ENCODE results near the gene C1S. TPM values are rescaled to one million over a fixed set of nuclear protein-coding genes. Genes with fewer than 3 reads are reported as not detected.
"Not testable (repeated sequence)": the region's sequence is repeated elsewhere in the genome, so short reads cannot be mapped to it uniquely, and the experiment has no call there.

Gene C1S
- total RNA-seq, 1 experiment from 2014 or later: 1.9 TPM

DNA sequence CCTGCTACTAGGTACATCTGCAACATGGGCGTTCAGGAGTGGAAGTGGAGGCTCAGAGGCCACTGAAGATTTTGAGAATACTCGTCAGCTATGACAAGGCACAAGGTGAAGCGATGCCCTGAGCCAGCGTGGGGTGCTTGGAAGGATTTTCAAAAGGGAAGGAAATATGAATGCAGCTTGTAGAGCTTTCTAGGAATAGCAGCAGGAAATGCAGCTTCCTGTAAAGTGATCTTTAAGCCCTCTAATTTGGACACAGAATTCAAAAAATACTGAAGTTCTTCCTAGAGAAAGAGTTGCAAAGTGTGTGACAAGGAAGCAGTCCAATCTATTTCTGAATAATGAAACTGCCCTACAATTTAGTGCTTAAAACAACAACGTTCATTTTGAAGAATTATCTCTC, 13.2 kb upstream of the C1S start:
- no peak overlapping the region for H3K4me3 ChIP-seq (ENCODE audit: low read depth, low read length, poor library complexity, severe bottlenecking)
- no peaks in the 10 kb centered on the region for H3K4me1 ChIP-seq (ENCODE audit: insufficient read depth, low read length, poor library complexity, severe bottlenecking)
- no peak overlapping the region for H3K27ac ChIP-seq (ENCODE audit: low read depth, low read length, poor library complexity, severe bottlenecking)
- CTCF ChIA-PET: no interaction called here
- H3K27me3 ChIP-seq (replicated peaks; ENCODE audit: insufficient read depth, low read depth, low read length, poor library complexity): peaks cover 3% of the 10 kb centered on the region
- no peaks in the 10 kb centered on the region for H3K9me3 ChIP-seq (ENCODE audit: low read depth, low read length, poor library complexity, severe bottlenecking)
- intact Hi-C loops (cut with micrococcal nuclease; ENCODE audit: unreplicated experiment): no loop called here
- POLR2A ChIA-PET (ENCODE audit: low non-redundant PET): no interaction called here
- no peak for DNase-seq (ENCODE audit: low spot score)
- H3K36me3 ChIP-seq (ENCODE audit: insufficient read depth, low read length, poor library complexity, severe bottlenecking): no peaks in the 10 kb centered on the region
- no peak for TF ChIP-seq EZH2 (IDR thresholded peaks at IDR 0.05; ENCODE audit: borderline replicate concordance, low read depth, low read length, poor library complexity, severe bottlenecking)
- TF ChIP-seq, protein P1, sequence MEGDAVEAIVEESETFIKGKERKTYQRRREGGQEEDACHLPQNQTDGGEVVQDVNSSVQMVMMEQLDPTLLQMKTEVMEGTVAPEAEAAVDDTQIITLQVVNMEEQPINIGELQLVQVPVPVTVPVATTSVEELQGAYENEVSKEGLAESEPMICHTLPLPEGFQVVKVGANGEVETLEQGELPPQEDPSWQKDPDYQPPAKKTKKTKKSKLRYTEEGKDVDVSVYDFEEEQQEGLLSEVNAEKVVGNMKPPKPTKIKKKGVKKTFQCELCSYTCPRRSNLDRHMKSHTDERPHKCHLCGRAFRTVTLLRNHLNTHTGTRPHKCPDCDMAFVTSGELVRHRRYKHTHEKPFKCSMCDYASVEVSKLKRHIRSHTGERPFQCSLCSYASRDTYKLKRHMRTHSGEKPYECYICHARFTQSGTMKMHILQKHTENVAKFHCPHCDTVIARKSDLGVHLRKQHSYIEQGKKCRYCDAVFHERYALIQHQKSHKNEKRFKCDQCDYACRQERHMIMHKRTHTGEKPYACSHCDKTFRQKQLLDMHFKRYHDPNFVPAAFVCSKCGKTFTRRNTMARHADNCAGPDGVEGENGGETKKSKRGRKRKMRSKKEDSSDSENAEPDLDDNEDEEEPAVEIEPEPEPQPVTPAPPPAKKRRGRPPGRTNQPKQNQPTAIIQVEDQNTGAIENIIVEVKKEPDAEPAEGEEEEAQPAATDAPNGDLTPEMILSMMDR (conservative IDR thresholded peaks at IDR 0.05; ENCODE audit: low read depth, low read length): no peak
- BruUV-seq (replicated peaks): no TSS peak

DNA sequence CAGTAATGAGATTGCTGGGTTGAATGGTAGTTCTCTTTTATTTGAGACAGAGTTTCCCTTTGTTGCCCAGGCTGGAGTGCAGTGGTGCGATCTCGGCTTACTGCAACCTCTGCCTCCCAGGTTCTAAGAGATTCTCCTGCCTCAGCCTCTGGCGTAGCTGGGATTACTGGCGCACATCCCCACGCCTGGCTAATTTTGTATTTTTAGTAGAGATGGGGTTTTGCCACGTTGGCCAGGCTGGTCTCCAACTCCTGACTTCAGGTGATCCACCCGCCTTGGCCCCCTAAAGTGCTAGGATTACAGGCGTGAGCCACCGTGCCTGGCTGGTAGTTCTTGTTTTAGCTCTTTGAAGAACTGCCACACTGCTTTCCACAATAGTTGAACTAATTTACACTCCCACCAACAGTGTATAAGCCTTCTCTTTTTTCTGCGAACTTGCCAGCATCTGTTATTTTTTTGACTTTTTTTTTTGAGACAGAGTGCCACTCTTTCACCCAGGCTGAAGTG, 11.0 kb upstream of the C1S start:
- H3K4me3 ChIP-seq (ENCODE audit: low read depth, low read length, poor library complexity, severe bottlenecking); H3K9me3 ChIP-seq (ENCODE audit: low read depth, low read length, poor library complexity, severe bottlenecking); H3K27ac ChIP-seq (ENCODE audit: low read depth, low read length, poor library complexity, severe bottlenecking); BruUV-seq (replicated peaks); H3K4me1 ChIP-seq (ENCODE audit: insufficient read depth, low read length, poor library complexity, severe bottlenecking); intact Hi-C loops (cut with micrococcal nuclease; ENCODE audit: unreplicated experiment); CTCF ChIA-PET; DNase-seq (ENCODE audit: low spot score); H3K36me3 ChIP-seq (ENCODE audit: insufficient read depth, low read length, poor library complexity, severe bottlenecking): not testable (repeated sequence)
- POLR2A ChIA-PET (ENCODE audit: low non-redundant PET): interaction anchor here (0.6 kb wide), 1 partner anchor 1736 kb away, joined by 5 read pairs; no protein-coding TSS in a partner anchor
- H3K27me3 ChIP-seq (replicated peaks; ENCODE audit: insufficient read depth, low read depth, low read length, poor library complexity): peaks cover 14% of the 10 kb centered on the region

DNA sequence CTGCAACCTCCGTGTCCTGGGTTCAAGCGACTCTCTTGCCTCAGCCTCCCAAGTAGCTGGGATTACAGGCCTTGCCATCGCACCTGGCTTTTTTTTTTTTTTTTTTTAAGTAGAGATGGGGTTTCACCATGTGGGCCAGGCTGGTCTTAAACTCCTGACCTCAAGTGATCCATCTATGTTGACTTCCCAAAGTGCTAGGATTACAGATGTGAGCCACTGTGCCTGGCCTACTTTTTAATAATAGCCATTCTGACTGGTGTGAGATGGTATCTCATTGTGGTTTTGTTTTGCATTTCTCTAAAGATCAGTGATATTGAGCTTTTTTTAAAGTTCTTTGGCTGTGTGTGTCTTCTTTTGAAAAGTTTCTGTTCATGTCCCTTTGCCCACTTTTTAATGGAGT, 10.5 kb upstream of the C1S start:
- POLR2A ChIA-PET (ENCODE audit: low non-redundant PET); DNase-seq (ENCODE audit: low spot score); intact Hi-C loops (cut with micrococcal nuclease; ENCODE audit: unreplicated experiment); CTCF ChIA-PET; H3K27ac ChIP-seq (ENCODE audit: low read depth, low read length, poor library complexity, severe bottlenecking); BruUV-seq (replicated peaks); H3K4me3 ChIP-seq (ENCODE audit: low read depth, low read length, poor library complexity, severe bottlenecking); H3K36me3 ChIP-seq (ENCODE audit: insufficient read depth, low read length, poor library complexity, severe bottlenecking); H3K9me3 ChIP-seq (ENCODE audit: low read depth, low read length, poor library complexity, severe bottlenecking); H3K4me1 ChIP-seq (ENCODE audit: insufficient read depth, low read length, poor library complexity, severe bottlenecking): not testable (repeated sequence)
- peaks cover 14% of the 10 kb centered on the region for H3K27me3 ChIP-seq (replicated peaks; ENCODE audit: insufficient read depth, low read depth, low read length, poor library complexity)

DNA sequence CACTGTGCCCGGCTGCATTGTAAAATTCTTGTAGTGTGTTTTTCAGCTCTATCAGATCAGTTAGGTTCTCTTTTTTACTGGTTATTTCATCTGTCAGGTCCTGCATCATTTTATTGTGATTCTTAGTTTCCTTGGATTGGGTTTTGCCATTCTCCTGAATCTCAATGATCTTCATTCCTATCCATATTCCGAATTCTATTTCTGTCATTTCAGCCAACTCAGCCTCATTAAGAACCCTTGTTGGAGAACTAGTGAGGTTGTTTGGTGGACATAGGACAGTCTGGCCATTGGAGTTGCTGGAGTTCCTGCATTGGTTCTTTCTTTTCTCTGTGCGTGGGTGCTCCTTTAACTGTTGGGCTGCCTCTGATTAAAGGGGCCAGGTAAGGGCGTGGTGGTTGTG, 5.6 kb upstream of the C1S start:
- Histone ChIP-seq H3K4me3 (ENCODE audit: low read depth, low read length, poor library complexity, severe bottlenecking) (no peak overlapping the region), H3K4me1 (ENCODE audit: insufficient read depth, low read length, poor library complexity, severe bottlenecking) (no peaks in the 10 kb centered on the region), H3K27me3 (replicated peaks; ENCODE audit: insufficient read depth, low read depth, low read length, poor library complexity) (peaks cover 14% of the 10 kb centered on the region), H3K36me3 (ENCODE audit: insufficient read depth, low read length, poor library complexity, severe bottlenecking) (no peaks in the 10 kb centered on the region), H3K27ac (ENCODE audit: low read depth, low read length, poor library complexity, severe bottlenecking) (no peak overlapping the region), H3K9me3 (ENCODE audit: low read depth, low read length, poor library complexity, severe bottlenecking) (no peaks in the 10 kb centered on the region)
- no peak for DNase-seq (ENCODE audit: low spot score)
- CTCF ChIA-PET: no interaction called here
- POLR2A ChIA-PET (ENCODE audit: low non-redundant PET): no interaction called here
- no TSS peak for BruUV-seq (replicated peaks)
- intact Hi-C loops (cut with micrococcal nuclease; ENCODE audit: unreplicated experiment): no loop called here
- TF ChIP-seq, protein P1 (conservative IDR thresholded peaks at IDR 0.05; ENCODE audit: low read depth, low read length): no peak
- no peak for TF ChIP-seq EZH2 (IDR thresholded peaks at IDR 0.05; ENCODE audit: borderline replicate concordance, low read depth, low read length, poor library complexity, severe bottlenecking)

DNA sequence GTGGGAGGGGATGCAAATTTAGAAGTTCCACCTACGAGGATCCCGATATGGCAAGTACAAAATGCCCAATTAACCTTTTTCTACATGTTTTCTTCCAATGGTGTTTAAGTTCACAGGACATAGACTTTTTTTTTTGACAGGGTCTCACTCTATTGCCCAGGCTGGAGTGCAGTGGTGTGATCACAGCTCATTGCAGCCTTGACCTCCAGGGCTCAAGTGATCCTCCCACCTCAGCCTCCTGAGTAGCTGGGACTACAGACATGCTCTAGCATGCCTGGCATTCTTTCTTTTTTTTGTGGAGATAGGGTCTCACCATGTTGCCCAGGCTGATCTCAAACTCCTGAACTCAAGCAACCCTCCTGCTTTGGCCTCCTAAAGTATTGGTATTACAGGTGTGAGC, 4.8 kb upstream of the C1S start:
- BruUV-seq (replicated peaks); H3K27ac ChIP-seq (ENCODE audit: low read depth, low read length, poor library complexity, severe bottlenecking); H3K36me3 ChIP-seq (ENCODE audit: insufficient read depth, low read length, poor library complexity, severe bottlenecking); DNase-seq (ENCODE audit: low spot score); H3K4me1 ChIP-seq (ENCODE audit: insufficient read depth, low read length, poor library complexity, severe bottlenecking); POLR2A ChIA-PET (ENCODE audit: low non-redundant PET); H3K9me3 ChIP-seq (ENCODE audit: low read depth, low read length, poor library complexity, severe bottlenecking); CTCF ChIA-PET; intact Hi-C loops (cut with micrococcal nuclease; ENCODE audit: unreplicated experiment); H3K4me3 ChIP-seq (ENCODE audit: low read depth, low read length, poor library complexity, severe bottlenecking): not testable (repeated sequence)
- H3K27me3 ChIP-seq (replicated peaks; ENCODE audit: insufficient read depth, low read depth, low read length, poor library complexity): peaks cover 14% of the 10 kb centered on the region
